GM12878 (cell line): ENCODE results near the gene A2ML1. TPM values are rescaled to one million over a fixed set of nuclear protein-coding genes. Genes with fewer than 3 reads are reported as not detected.

Experiments
- ATAC-seq: fragments of 200-7000 bp; cut with Tn5 transposase; 3 replicates; pipeline ENCODE4 v1.9.1; 2020; ENCODE audit warnings: mild to moderate bottlenecking, moderate library complexity
- BruUV-seq: library from RNA; stranded (reverse); fragments of 400-500 nt; replicated peaks from 2 replicates; lab custom pipeline; 2021; lab: Mats Ljungman, UMichigan
- CTCF ChIA-PET: fragments of 300-600 bp; sonication (Branson Sonifier 250); formaldehyde crosslinking; extraction: SDS; loops from one replicate; lab custom pipeline; 2021; ENCODE audit warnings: inconsistent platforms; lab: Yijun Ruan, JAX
- POLR2A ChIA-PET: fragments of 350-600 bp; formaldehyde crosslinking; extraction: SDS; loops from one replicate; lab custom pipeline; 2021; ENCODE audit warnings: inconsistent platforms; lab: Charles Lee
- RAD21 ChIA-PET: fragments of 300-600 bp; sonication (Branson Sonifier 250); formaldehyde crosslinking; loops from one replicate; lab custom pipeline; 2023; ENCODE audit warnings: antibody characterized with exemption; ENCODE audit not compliant: unreplicated experiment; lab: Charles Lee
- SMC1A ChIA-PET: fragments of 300-600 bp; sonication (Branson Sonifier 250); formaldehyde crosslinking; loops from one replicate; lab custom pipeline; 2023; ENCODE audit not compliant: unreplicated experiment, uncharacterized antibody; lab: Charles Lee
- DNase-seq: peaks from one replicate; pipeline ENCODE4 v3.0.0-alpha.2; 2011; ENCODE audit warnings: low read depth, low spot score
- FAIRE-seq: peaks from 3 replicates; lab custom pipeline; 2011; peaks lifted over from hg19 to GRCh38; lab: Jason Lieb, UNC
- H2AFZ ChIP-seq: 2 replicates; pipeline ENCODE4 v1.6.0; 2011; ENCODE audit warnings: low read depth, low read length, control low read depth; ENCODE audit not compliant: control insufficient read depth
- H3K27ac ChIP-seq: 2 replicates; pipeline ENCODE4 v1.5.1; 2011; ENCODE audit warnings: control low read depth; ENCODE audit not compliant: control insufficient read depth, insufficient read depth
- H3K27me3 ChIP-seq, 2 experiments: replicated peaks in 1 of 2; 2 replicates each; pipeline versions ENCODE4 v1.6.0 to v1.6.1; 2011; ENCODE audit warnings: low read length in 1 of 2; ENCODE audit not compliant: control insufficient read depth in 2 of 2, insufficient read depth in 2 of 2
- H3K36me3 ChIP-seq, 2 experiments: 2 replicates each; pipeline ENCODE4 v1.5.1; 2011; ENCODE audit warnings: low read length in 1 of 2; ENCODE audit not compliant: control insufficient read depth in 2 of 2, insufficient read depth in 2 of 2
- H3K4me1 ChIP-seq: 2 replicates; pipeline ENCODE4 v1.6.1; 2011; ENCODE audit warnings: mild to moderate bottlenecking, low read length, moderate library complexity, mixed read lengths; ENCODE audit not compliant: control insufficient read depth, insufficient read depth
- H3K4me2 ChIP-seq: 2 replicates; pipeline ENCODE4 v1.6.0; 2011; ENCODE audit warnings: control low read depth; ENCODE audit not compliant: control insufficient read depth, insufficient read depth
- H3K4me3 ChIP-seq: fragments of 200-600 bp; sonication (generic); 2 replicates; pipeline ENCODE4 v1.5.1; 2016
- H3K79me2 ChIP-seq: 2 replicates; pipeline ENCODE4 v1.6.0; 2011; ENCODE audit warnings: low read length; ENCODE audit not compliant: control insufficient read depth, insufficient read depth
- H3K9ac ChIP-seq: 2 replicates; pipeline ENCODE4 v1.8.0; 2011; ENCODE audit warnings: low read length, control low read depth, mixed read lengths; ENCODE audit not compliant: control insufficient read depth, insufficient read depth
- H3K9me3 ChIP-seq: replicated peaks from 3 replicates; pipeline ENCODE4 v1.5.1; 2011; ENCODE audit warnings: mild to moderate bottlenecking, low read length; ENCODE audit not compliant: control insufficient read depth, insufficient read depth
- H4K20me1 ChIP-seq: 2 replicates; pipeline ENCODE4 v1.6.0; 2011; ENCODE audit not compliant: control insufficient read depth, insufficient read depth
- CEBPZ ChIP-seq: fragments of 150-350 bp; IDR thresholded peaks from 2 replicates; pipeline ENCODE4 v1.6.1; 2016; ENCODE audit warnings: low read depth, low read length
- CHD1 ChIP-seq: IDR thresholded peaks from 2 replicates; pipeline ENCODE4 v1.6.1; 2012; ENCODE audit warnings: low read depth, low read length, improper control_type of control experiment
- HDAC2 ChIP-seq: fragments of 200-600 bp; sonication (generic); IDR thresholded peaks from 2 replicates; pipeline ENCODE4 v1.6.1; 2017
- HSF1 ChIP-seq: fragments of 150-350 bp; IDR thresholded peaks from 2 replicates; pipeline ENCODE4 v1.6.1; 2014; ENCODE audit warnings: mild to moderate bottlenecking, low read depth, low read length
- IRF5 ChIP-seq: fragments of 450-650 bp; IDR thresholded peaks from 2 replicates; pipeline ENCODE4 v1.6.1; 2017; ENCODE audit warnings: borderline replicate concordance
- MTA2 ChIP-seq: fragments of 450-650 bp; IDR thresholded peaks from 2 replicates; pipeline ENCODE4 v1.6.1; 2016; ENCODE audit warnings: low read depth, mild to moderate bottlenecking, moderate library complexity
- MYC ChIP-seq: IDR thresholded peaks from 2 replicates; pipeline ENCODE4 v1.6.1; 2011; ENCODE audit warnings: mild to moderate bottlenecking, low read length, moderate library complexity, inconsistent platforms; ENCODE audit not compliant: insufficient read depth, insufficient replicate concordance, insufficient read length, severe bottlenecking
- NR2C2 ChIP-seq: IDR thresholded peaks from 2 replicates; pipeline ENCODE4 v1.6.1; 2011; ENCODE audit warnings: borderline replicate concordance, low read depth; ENCODE audit not compliant: control insufficient read depth, insufficient read length
- SUZ12 ChIP-seq: fragments of 200-600 bp; sonication (generic); IDR thresholded peaks from one replicate; pipeline ENCODE4 v1.6.1; 2018; ENCODE audit warnings: antibody characterized with exemption, mild to moderate bottlenecking; ENCODE audit not compliant: unreplicated experiment
- WGBS: methylation state at CpG from one replicate; pipeline ENCODE4 v1.1.6; 2016; ENCODE audit warnings: low lambda C conversion rate; ENCODE audit not compliant: insufficient replicate concordance, insufficient coverage; ENCODE audit errors: missing lambda C conversion rate; 5-methylcytosine and 5-hydroxymethylcytosine counted together
- in situ Hi-C: fragments of 300-500 bp; cut with MboI; formaldehyde crosslinking; loops from 9 replicates; pipeline ENCODE4 v1.14.3; 2018; ENCODE audit warnings: mixed read lengths
- intact Hi-C: fragments of 100-400 bp; cut with micrococcal nuclease; formaldehyde crosslinking; loops from one replicate; pipeline ENCODE4 v1.14.2; 2022; ENCODE audit not compliant: unreplicated experiment
- polyA plus RNA-seq, 11 experiments: library from polyadenylated mRNA; depleted of rRNA in 4 of 11; unstranded in 6 of 11; stranded (reverse) in 5 of 11; fragments of >200 nt; fragmentation: Nextera tagmentation in 4 of 11; fragmentation: Illumina TruSeq in 1 of 11; extraction: Ambion mirVana in 4 of 11; extraction: Trizol in 1 of 11; gene quantifications; 1 replicate in 1 of 11; 2 replicates in 10 of 11; pipeline versions ENCODE4 v1.2.1 to v1.2.3, GENCODE V29; 2011 to 2016; ENCODE audit warnings: inconsistent platforms in 2 of 11, missing spikeins in 2 of 11, low read depth in 1 of 11
- total RNA-seq, 4 experiments: library from RNA; depleted of rRNA in 3 of 4; stranded (reverse); fragments of >200 nt in 3 of 4; fragmentation: Illumina TruSeq in 1 of 4; extraction: Trizol in 1 of 4; gene quantifications; 2 replicates each; pipeline versions ENCODE4 v1.2.1 to v1.2.3, GENCODE V29; 2013 to 2021

The A2ML1 gene
- total and polyA plus RNA-seq, 10 of the 15 experiments (the other 5 are each of a cell fraction or from before 2014, with no cell fraction given), result not detected

DNA sequence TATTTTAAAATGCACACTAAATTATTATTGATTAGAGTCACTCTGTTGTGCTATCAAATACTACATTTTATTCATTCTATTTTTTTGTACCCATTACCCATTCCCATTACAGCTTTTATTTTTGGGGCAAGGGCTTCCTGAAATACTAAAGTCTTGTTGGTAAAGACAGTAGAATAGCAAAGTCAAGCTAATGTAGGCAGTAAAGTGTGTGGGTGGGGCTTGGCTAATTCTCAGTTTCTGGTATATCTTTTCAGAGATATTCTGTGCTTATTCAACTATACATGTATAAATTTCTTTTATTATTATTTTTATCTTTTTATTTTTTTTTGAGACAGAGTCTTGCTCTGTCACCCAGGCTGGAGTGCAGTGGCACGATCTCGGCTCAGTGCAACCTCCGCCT is 69.6 kb downstream of the A2ML1 start:
- in situ Hi-C loops (loop anchor here (10.0 to 25.0 kb wide), 2 partner anchors 207 to 355 kb away; partner anchors contain the start of gene CLEC4E), intact Hi-C loops (loop anchor here (2.0 to 5.0 kb wide), 3 partner anchors 147 to 347 kb away; no protein-coding TSS in a partner anchor)
- H4K20me1 ChIP-seq, result no peaks in the 10 kb centered on the region
- WGBS, result 100% methylated on average over 3 of the region's 3 CpGs
- no peak overlapping the region for H3K4me2 ChIP-seq
- H3K79me2 ChIP-seq, result no peaks in the 10 kb centered on the region
- H3K9me3 ChIP-seq, result no peaks in the 10 kb centered on the region
- TF ChIP-seq NR2C2 (no peak), HSF1 (no peak), SUZ12 (no peak), MTA2 (no peak), IRF5 (no peak), HDAC2 (no peak), CEBPZ (no peak), CHD1 (no peak), MYC (no peak)
- no TSS peak for BruUV-seq
- no peaks in the 10 kb centered on the region; the same call in 1 of the 2 replicates for H3K4me1 ChIP-seq
- FAIRE-seq (no peak), ATAC-seq (no peak), DNase-seq (no peak)
- ChIA-PET RAD21 (interaction anchor here (3.1 kb wide), 1 partner anchor 347 kb away, joined by 32 read pairs; no protein-coding TSS in a partner anchor), CTCF (interaction anchor here (1.1 to 3.9 kb wide), 5 partner anchors 32 to 347 kb away, joined by 3 to 53 read pairs (median 18); no protein-coding TSS in a partner anchor), POLR2A (no interaction called here), SMC1A (interaction anchor here (1.0 to 3.4 kb wide), 2 partner anchors 237 to 347 kb away, joined by 3 to 30 read pairs; no protein-coding TSS in a partner anchor)
- H3K9ac ChIP-seq, result no peak overlapping the region
- no peaks in the 10 kb centered on the region for H3K27me3 ChIP-seq
- no peak overlapping the region for H3K4me3 ChIP-seq
- H3K27ac ChIP-seq, result no peak overlapping the region
- no peaks in the 10 kb centered on the region for H3K36me3 ChIP-seq
- no peak overlapping the region for H2AFZ ChIP-seq
